ENCODE data around the gene RASGRF1.
"Not testable (repeated sequence)": the region's sequence is repeated elsewhere in the genome, so short reads cannot be mapped to it uniquely, and the experiment has no call there.

RASGRF1 gene, protein sequence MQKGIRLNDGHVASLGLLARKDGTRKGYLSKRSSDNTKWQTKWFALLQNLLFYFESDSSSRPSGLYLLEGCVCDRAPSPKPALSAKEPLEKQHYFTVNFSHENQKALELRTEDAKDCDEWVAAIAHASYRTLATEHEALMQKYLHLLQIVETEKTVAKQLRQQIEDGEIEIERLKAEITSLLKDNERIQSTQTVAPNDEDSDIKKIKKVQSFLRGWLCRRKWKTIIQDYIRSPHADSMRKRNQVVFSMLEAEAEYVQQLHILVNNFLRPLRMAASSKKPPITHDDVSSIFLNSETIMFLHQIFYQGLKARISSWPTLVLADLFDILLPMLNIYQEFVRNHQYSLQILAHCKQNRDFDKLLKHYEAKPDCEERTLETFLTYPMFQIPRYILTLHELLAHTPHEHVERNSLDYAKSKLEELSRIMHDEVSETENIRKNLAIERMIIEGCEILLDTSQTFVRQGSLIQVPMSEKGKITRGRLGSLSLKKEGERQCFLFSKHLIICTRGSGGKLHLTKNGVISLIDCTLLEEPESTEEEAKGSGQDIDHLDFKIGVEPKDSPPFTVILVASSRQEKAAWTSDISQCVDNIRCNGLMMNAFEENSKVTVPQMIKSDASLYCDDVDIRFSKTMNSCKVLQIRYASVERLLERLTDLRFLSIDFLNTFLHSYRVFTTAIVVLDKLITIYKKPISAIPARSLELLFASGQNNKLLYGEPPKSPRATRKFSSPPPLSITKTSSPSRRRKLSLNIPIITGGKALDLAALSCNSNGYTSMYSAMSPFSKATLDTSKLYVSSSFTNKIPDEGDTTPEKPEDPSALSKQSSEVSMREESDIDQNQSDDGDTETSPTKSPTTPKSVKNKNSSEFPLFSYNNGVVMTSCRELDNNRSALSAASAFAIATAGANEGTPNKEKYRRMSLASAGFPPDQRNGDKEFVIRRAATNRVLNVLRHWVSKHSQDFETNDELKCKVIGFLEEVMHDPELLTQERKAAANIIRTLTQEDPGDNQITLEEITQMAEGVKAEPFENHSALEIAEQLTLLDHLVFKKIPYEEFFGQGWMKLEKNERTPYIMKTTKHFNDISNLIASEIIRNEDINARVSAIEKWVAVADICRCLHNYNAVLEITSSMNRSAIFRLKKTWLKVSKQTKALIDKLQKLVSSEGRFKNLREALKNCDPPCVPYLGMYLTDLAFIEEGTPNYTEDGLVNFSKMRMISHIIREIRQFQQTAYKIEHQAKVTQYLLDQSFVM (N-terminal part only)

DNA sequence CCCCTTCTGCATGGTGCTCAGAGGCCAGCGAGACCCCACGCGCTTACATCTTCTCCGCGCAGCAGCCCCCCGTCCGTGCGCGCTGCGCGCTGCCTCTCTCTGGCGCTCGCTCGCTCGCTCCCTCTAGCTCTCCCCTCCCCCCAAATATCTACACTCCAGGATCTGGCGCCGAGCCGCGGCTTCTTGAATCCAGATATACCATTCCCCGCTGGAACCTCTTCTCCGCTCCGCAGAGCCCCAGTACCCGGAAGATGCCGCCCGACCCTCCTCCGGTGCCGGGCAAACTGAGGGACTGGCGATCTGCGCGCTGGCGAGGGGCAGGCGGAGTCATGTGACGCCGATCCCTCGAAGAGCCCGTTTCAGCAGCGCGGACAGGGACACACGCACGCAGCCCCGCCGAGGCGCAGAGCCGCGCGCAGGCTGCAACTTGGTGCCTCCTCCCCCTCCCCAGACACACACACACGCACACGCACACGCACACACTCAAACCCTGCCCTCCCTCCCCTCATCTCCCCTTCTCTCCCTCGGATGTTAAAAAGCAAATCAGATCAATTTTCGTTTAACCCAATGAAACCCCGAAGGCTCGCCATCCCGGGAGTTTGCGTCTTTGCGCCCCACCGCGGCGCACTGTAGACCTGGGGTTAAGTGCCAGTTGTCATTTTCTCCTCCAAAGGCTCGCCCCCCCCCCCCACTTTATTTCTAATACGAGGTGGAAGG is at the start of gene RASGRF1:
RASGRF1 (minus strand) TSS at position 294 of the 717 bp plus-strand sequence; CDS start at position 12, 282 bp downstream.
- DNase-seq (ENCODE audit: low read depth), result no peak

GRCh38 chr15:79136434-79137046 is 46.0 kb upstream of the RASGRF1 start:
- no peak for DNase-seq (ENCODE audit: low read depth)

DNA sequence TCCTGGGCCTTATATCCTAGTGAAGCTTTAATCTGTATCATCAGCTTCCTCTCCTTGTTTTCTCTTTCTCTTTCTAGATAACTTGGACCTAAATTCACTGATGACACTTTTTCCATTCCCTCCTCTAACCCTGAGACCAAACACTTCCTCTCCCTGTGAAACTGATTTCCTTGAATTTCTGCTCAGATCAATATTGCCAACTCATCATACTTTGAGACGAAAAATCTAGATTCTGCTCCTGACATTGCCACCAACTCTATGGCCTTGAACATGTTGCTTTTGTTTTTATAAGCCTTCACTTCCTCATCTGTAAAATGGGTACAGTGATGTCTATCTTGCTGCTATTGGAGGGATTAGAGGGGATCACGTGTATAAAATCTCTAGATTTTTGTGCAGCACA is 42.7 kb upstream of the RASGRF1 start:
- no peak for DNase-seq (ENCODE audit: low read depth)

DNA sequence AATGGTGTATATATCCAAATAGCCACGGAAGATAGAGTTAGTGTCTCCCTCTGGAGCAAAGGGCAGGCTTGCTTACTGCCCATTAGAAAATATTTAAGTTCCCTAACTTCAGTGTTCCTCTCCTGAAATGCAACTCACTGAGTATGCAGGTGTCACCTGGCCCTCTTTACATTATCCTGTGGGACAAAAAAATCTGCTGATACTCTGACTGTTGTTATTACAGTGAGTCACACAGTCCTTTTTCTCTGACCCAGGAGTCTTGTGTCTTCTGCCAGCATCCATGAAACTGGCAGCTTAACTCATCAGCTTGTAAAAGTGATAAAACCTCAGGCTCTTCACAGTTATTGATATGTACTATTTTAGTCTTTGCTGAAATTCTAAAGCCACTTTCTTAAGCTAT is 42.2 kb upstream of the RASGRF1 start:
- DNase-seq (ENCODE audit: low read depth), result no peak

- DNase-seq (ENCODE audit: low read depth), result no peak
Measured at GRCh38 chr15:79132361-79132760, 41.8 kb upstream of the RASGRF1 start.

DNA sequence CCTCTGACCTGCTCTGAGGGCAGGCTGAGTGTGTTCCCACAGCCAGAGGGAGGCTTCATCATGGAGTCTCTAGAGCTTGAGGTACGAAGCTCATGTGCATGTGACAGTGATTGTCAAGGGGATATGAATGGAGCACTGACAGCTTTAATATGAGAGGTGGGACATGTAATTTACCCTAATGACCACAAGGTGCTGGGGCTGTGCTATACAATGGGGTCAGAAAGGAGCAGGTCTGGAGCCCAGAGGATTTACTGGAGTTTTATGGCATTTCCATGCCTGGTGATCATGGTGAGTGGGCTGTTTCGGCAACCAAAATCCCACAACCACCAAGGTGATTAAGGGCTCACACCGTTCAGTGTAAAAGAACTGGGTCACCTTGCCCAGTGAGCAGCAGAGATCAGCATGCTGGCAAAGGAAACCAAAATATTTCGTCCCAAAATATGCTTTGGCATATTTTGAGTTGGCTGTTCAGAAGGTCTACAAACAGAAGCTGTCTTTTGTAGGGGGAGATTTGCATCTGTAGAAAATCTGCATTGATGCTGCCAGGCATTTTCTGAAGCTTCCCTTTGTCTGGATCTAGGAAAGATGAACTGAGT is 40.1 kb upstream of the RASGRF1 start:
- no peak for DNase-seq (ENCODE audit: low read depth)

DNA sequence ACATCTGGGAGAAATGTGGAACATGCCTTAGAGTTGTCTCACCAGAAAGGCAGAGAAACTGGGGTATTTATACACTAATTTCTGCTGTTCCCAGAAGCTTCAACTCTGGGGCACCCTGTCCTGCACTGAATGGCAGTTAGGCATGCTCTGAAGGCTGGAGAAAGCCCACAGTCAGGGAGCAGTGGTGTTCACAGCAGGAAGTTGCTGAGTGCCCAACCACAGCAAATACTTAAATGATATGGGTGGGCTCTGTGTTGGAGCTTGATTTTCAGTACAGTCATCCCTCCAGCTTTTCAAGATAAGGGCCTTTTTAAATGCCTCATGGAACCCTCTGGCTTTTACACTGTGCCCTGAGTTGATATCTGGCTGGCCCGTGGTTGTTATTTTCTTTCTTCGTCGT is 38.7 kb upstream of the RASGRF1 start:
- no peak for DNase-seq (ENCODE audit: low read depth)

- no peak for DNase-seq (ENCODE audit: low read depth)
Measured at GRCh38 chr15:79128556-79128955, 38.0 kb upstream of the RASGRF1 start.

- DNase-seq (ENCODE audit: low read depth), result no peak
Measured at GRCh38 chr15:79124388-79124787, 33.8 kb upstream of the RASGRF1 start.

DNA sequence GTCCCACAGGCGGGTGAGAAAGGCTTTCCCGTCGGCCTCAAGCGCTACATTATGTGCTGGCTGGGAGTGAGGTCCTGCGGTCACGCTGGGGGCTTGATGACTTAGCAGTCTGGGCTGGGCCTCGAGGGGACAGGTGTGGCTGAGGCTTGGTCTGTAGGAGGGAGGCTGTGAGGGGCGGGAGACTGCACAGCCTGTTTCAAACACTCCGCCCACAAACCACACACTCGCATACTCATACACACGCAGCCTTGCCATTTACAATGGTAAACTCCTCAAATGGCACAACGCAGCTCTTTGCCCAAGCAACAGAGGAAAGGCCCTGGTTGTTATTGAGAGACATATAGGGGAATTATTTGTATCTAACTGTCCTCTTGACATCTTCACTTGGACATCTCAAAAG is 32.4 kb upstream of the RASGRF1 start:
- DNase-seq (ENCODE audit: low read depth), result no peak

DNA sequence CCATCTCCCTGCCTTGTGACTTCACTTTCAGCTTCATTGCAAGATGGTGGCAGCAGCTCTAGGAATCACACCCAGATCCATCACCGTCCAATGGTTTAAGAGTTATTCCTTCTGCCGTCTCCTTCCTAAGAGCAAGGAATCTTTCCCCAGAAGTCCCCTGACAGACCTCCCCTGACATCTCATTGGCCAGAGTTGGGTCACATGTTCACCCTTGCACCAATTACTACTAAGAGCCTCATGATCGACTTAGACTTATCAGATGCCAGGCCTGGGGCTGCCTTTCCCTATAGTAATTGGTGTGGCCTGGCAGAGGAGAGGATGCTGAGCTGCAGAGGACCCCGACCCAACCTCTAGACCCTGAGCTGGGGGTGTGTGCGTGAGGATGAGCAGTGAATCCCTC is 31.8 kb upstream of the RASGRF1 start:
- DNase-seq (ENCODE audit: low read depth), result no peak

DNA sequence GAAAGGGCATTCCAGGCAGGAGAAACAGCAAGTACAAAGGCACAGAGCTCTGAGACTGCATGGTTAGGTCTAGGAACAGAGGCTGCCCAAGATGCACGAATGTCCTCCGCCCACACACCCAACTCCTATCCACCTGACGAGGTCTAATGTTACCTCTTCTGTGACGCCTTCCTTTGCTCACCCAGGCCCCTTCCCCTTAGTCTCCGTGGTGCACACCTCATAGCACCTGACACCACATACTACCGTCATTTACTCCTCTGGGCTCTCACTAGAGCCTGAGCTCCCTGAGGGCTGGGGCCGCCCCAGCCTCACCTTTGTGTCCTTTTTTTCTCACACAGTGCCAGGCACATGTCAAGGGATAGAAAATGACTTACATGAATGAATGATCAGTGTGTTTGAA is 31.0 kb upstream of the RASGRF1 start:
- DNase-seq (ENCODE audit: low read depth), result no peak

DNA sequence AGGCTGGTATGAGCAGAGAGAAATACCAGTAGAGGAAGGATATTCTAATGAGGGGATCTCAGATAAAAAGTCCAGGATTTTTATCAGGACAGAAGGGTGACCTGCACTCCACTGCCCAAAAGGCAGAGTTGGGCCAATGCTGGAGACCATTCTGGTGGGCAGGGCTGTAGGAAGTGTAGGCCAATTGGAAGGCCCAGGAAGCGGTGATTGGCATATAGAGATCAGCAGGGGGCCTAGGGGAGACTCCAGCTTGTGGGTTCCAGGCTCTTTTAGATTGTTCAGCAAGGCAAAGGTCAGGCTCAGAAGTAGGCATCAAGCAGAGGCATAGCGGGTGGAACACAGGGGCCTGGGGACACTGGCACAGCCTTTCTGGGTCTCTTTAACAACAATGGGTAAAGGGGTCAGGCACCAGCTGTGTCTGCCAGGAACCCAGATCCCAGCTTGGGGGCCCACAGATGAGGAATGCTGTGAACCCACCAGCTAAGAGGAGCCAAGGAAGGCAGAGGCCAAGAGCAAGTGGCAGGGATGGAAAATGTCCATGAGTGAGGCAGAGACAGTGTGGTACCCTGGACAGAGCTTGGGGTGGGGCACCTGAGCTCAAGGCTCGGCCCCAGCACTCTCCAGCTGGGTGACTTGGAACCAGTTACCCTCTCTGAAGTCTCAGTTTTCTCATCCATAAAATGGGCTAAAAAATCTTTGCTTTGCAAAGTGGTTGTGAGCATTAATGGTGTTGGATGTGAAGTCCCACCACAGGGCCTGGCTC is 27.0 kb upstream of the RASGRF1 start:
- no peak for DNase-seq (ENCODE audit: low read depth)

DNA sequence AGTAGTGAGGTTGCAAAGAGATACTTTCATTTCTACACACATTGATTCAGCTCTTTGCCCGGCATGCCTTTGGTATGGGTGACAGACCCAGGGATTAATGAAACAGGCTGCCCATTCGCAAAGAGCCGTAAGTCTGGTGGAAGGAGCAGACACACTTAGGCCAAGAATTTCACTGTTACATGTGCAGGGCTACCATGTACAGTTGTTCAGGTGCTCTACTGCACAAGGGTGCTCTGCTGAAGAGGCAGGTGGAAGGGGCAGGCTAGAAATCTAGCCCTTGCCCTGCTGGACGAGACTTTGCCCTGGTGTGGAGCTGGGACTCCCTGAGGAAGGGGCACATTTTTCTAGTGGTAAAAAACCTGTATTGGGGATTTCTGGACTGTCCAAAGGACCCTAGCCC is 26.2 kb upstream of the RASGRF1 start:
- no peak for DNase-seq (ENCODE audit: low read depth)

DNA sequence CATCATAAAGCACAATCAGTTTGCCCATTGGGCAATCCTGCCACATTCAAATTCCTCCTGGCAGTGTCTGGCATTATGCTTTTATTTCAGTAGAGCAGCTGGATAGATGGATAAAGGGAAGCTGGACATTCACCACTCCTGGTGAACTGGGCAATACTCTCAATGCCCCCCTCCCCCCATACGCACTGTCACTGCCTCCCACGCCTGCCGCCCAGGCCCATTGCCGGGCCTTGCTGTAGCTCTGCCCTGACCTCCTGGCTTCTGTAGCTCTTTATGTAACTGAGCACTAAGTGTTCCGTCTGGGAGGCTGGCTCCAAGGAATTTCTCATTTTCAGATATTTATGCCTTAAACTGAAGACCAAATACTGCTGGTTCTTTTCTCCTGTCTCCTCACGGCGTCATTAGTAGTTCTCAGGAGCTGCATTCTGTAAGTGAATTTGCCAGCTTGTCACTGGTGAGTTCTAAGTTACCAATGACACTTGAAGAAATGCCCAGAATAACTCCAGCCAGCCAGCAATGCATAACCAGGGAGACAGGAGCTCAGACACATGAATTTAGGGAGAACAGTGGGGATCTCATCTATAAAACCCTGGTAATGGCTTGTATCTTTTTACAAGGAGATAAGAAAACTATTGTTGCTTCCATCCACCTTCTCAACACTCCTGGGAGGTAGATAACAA is 25.5 kb upstream of the RASGRF1 start:
- DNase-seq (ENCODE audit: low read depth), result no peak

DNA sequence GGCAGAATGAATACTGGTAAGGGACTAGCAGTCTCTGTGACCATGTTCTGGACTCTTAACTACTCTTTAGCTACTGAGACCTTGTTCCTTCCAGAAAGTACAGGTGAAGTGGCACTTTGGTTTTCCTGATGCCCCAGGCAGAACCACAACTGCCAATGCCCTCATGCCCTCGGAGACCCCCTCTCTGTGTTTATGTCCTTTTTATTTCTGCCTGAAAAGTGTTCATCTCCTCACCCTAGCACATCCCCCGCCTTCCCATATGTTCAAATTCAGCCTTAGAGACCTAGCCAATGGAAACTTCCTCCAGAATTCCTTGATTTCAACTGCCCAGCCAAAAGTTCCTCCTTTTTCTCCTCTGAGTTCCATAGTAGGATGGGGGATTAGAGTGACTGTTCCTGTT is 23.3 kb upstream of the RASGRF1 start:
- no peak for DNase-seq (ENCODE audit: low read depth)

GRCh38 chr15:79111404-79111803 is 20.8 kb upstream of the RASGRF1 start:
- not testable (repeated sequence) for DNase-seq (ENCODE audit: low read depth)

DNA sequence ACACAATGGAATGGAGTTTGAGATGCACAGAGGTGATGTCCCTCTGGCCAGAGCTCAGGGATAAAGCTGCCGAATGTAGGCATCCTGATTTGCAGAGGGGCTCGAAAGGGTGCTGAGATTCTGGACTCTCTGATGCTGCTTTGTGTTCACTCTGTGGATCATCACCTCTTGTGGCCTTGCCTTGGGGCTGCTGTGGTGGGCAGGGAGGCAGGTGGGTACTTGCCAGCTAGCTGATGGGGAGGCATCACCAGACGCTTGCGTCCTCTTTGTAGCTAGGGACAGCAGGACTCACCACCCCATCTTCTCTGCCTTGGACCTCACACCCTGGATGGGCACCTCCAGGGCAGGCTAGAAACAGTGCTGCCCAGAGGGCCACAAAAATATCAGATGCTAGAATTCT is 14.6 kb upstream of the RASGRF1 start:
- no peak for DNase-seq (ENCODE audit: low read depth)

DNA sequence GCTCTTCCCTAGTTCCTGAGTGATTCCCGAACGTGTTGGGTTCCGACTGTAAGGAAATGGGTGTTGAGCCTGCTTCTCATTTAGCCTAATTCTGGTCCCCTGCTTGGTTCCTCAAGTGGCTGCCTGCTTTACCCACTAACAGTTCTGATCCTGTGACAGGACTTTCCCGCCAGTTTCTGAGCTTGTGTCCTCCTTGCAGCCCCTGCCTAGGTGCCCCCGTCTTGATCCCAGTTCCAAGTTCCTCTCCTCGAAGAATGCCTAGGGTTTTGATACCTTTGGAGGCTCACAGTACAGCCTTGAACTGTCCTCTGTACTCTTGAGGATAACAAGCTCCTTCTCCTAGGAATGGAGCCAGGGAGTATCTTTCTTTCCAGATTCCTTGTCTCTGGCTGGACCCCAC is 12.0 kb upstream of the RASGRF1 start:
- no peak for DNase-seq (ENCODE audit: low read depth)
